AG04449 (cell line): ENCODE measurements around the gene JAML.

Experiments
- CTCF ChIA-PET: fragments of 350-600 bp; formaldehyde crosslinking; extraction: SDS; loops from one replicate; lab custom pipeline; 2021; ENCODE audit warnings: antibody characterized with exemption; lab: Yijun Ruan, JAX
- POLR2A ChIA-PET: fragments of 400-600, 350-600 bp; formaldehyde crosslinking; extraction: SDS; loops from one replicate; lab custom pipeline; 2020; ENCODE audit warnings: antibody characterized with exemption, inconsistent platforms; lab: Yijun Ruan, JAX
- DNase-seq: peaks from one replicate; pipeline ENCODE4 v3.0.0-alpha.2; 2010; ENCODE audit warnings: low read depth, low spot score
- H3K4me3 ChIP-seq: 2 replicates; pipeline ENCODE4 v1.5.1; 2011; ENCODE audit warnings: low read depth, mild to moderate bottlenecking, control low read depth, low read length
- TF ChIP-seq, protein P1 (sequence below): IDR thresholded peaks from one replicate; pipeline ENCODE4 v1.5.1; 2011; ENCODE audit warnings: mild to moderate bottlenecking, moderate library complexity, low read length, control low read depth, inconsistent platforms; ENCODE audit not compliant: insufficient read depth; ENCODE audit errors: missing control alignments

The JAML gene

DNA sequence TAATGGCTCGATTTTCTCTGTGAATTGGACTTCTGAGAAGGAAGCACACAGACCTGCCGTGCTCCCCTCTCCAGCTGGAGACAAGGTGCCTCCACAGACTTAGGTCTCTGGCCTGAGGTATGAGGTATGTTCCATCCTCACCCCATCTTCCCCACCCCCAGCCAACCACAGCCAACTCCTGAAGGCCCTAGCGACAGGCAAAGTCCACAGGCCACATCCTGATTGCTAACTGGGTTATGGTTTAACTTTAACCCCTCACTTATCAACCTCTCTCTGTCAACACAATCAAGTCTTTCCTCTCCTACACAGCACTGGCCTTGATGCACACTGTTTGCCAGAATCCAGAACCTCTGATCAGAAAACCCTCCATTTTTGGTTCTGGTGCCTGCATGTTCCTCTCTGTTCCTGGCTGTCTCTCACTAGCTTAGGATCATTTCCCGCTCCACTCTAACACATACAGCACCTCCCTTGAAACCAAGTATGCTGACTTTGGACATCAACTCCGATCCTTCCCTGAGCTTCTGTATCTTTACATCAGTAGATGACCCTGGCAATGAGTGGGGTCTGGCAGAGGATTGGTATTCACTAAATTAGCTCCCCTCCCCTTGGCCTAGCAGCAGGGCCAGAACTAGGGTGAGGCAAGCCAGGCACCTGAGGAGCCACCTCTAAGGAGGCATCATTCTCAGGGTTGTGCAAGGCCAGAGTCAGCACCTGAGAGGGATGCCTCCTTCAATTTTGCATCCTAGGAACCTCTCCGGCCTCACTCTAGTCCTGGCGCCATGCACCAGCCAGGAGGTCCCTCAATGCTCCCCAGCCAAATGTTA, 22.0 kb downstream of the JAML start:
- CTCF ChIA-PET = interaction anchor here (0.7 to 1.2 kb wide), 3 partner anchors 9 to 150 kb away, joined by 3 read pairs; no protein-coding TSS in a partner anchor
- H3K4me3 ChIP-seq = no peak overlapping the region
- POLR2A ChIA-PET = no interaction called here
- no peak for DNase-seq
- TF ChIP-seq, protein P1, sequence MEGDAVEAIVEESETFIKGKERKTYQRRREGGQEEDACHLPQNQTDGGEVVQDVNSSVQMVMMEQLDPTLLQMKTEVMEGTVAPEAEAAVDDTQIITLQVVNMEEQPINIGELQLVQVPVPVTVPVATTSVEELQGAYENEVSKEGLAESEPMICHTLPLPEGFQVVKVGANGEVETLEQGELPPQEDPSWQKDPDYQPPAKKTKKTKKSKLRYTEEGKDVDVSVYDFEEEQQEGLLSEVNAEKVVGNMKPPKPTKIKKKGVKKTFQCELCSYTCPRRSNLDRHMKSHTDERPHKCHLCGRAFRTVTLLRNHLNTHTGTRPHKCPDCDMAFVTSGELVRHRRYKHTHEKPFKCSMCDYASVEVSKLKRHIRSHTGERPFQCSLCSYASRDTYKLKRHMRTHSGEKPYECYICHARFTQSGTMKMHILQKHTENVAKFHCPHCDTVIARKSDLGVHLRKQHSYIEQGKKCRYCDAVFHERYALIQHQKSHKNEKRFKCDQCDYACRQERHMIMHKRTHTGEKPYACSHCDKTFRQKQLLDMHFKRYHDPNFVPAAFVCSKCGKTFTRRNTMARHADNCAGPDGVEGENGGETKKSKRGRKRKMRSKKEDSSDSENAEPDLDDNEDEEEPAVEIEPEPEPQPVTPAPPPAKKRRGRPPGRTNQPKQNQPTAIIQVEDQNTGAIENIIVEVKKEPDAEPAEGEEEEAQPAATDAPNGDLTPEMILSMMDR = no peak

DNA sequence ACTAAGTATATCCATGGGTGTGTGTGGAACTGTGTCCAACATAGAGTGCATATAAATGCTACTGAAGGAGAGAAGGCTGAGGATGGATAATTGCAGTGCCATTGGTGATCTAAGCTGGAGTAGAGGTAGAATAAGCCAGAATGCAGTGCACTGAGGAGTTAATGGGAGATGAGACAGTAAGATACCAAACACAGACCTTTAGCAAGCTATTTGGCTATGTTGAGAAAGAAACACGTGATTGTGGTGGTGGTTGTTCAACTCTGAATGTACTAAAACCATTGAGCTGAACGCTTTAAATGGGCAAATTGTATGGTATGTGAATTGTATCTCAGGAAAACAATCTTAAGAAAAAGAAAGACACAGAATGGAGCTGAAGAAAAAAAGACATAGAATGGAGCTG, 22.8 kb downstream of the JAML start:
- CTCF ChIA-PET = interaction anchor here (0.7 to 1.2 kb wide), 3 partner anchors 10 to 151 kb away, joined by 3 read pairs; no protein-coding TSS in a partner anchor
- TF ChIP-seq, protein P1 = no peak
- no peak overlapping the region for H3K4me3 ChIP-seq
- no peak for DNase-seq
- POLR2A ChIA-PET = no interaction called here

DNA sequence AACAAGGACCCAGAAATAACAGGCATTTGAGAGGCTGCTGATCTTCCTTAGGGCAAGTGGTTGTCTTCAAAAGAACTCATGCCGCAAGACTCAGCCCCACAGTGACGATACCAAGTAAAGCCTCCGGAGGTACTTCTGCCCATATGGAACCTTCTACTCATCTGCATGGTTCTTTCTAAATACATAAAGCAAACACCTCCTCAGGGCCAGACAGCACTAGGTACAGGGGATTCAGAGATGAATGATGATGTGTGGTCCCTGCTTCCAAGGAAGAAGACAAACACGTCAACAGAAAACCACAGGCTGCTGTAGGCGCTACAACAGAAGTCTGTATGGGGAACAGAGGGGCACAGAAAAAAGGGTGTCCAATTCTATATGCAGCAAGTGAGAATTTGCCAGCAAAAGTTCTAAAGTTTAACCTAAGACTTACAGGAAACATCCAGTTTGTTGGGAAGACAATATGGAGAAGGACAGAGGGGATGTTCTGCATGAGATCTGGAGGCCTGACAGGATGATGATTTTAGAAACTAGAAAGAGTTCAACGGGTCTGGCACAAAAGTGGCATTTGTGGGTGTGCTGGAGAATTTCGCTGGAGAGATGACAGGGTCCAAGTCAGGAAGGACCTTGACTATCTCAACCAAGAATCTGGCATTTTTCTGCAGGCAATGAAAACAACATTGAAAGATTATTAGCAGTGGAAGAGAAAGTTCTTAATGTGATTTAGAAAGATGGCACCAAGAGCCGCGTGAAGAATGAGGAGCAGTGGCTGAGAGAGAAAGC, 23.7 kb downstream of the JAML start:
- POLR2A ChIA-PET = no interaction called here

DNA sequence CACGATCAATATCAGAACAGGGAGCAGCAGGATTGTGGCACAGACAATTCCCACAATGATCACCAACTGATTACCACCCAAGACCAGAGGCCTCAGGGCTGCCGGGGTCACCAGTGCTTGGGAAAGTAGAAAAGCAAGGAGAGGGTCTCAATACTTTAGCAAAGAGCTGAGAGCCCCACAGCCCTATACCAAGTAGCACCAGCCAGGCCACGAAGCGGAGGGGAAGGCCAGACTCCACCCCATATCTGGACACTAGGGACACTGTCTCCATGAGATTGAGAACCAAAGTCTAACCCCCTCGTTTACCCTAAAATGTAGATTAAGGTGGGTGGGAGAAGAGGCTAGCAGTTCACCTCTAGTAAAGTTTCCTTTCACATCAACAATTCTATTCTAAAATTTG, 24.3 kb downstream of the JAML start:
- POLR2A ChIA-PET = no interaction called here

More for the DNA sequence above, 23.7 kb downstream of the JAML start:
- CTCF ChIA-PET = interaction anchor here (3.8 kb wide), 1 partner anchor 150 kb away, joined by 94 read pairs; no protein-coding TSS in a partner anchor
- no peak for DNase-seq
- TF ChIP-seq, protein P1 = no peak
- H3K4me3 ChIP-seq = no peak overlapping the region

DNA sequence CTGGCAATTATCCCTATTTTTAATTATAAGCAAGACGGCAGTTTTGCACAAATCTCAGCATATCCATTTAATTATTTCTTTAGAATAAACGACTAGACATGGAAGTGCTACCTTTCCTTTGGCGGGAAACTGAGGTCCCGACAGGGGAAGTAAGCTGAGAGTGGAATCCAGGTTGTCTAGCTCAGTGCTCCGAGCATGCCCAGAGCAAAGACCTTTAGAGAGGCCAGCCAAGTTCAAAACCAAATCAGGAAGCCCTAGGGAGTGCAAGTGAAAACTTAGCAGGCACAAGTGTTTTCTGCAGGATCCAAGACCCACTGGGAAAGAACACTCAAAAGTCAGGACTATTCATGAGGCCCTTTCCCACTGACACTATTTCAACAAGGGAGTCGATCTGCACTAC, 25.7 kb downstream of the JAML start:
- ChIA-PET POLR2A (no interaction called here), CTCF (interaction anchor here (0.7 to 3.8 kb wide), 28 partner anchors 9 to 570 kb away, joined by 3 to 94 read pairs (median 6); partner anchors contain the start of genes CD3E and MPZL3)
- TF ChIP-seq, protein P1 = no peak
- DNase-seq = no peak
- no peak overlapping the region for H3K4me3 ChIP-seq

More for the DNA sequence above, 24.3 kb downstream of the JAML start:
- CTCF ChIA-PET = interaction anchor here (3.8 kb wide), 1 partner anchor 151 kb away, joined by 94 read pairs; no protein-coding TSS in a partner anchor
- TF ChIP-seq, protein P1 = no peak
- no peak overlapping the region for H3K4me3 ChIP-seq
- DNase-seq = no peak
